Endothelial cell of umbilical vein (primary cell): ENCODE measurements around the gene NFATC3. TPM values are rescaled to one million over a fixed set of nuclear protein-coding genes. Genes with fewer than 3 reads are reported as not detected.

ENCODE experiments used
- BruUV-seq: library from RNA; stranded (reverse); fragments of 400-500 nt; replicated peaks from 2 replicates; lab custom pipeline; 2021; lab: Mats Ljungman, UMichigan
- CTCF ChIA-PET: fragments of 300-600, 350-600 bp; sonication (Branson Sonifier 250); formaldehyde crosslinking; loops from one replicate; lab custom pipeline; 2021; ENCODE audit warnings: antibody characterized with exemption, inconsistent platforms; lab: Charles Lee
- POLR2A ChIA-PET: fragments of 300-600, 350-600 bp; sonication (Branson Sonifier 250); formaldehyde crosslinking; loops from one replicate; lab custom pipeline; 2021; ENCODE audit warnings: antibody characterized with exemption, inconsistent platforms; lab: Charles Lee
- DNase-seq: peaks from one replicate; pipeline ENCODE4 v3.0.0-alpha.2; 2011; ENCODE audit warnings: low read depth, low spot score
- FAIRE-seq: peaks from 2 replicates; lab custom pipeline; 2011; peaks lifted over from hg19 to GRCh38; lab: Jason Lieb, UNC
- H2AFZ ChIP-seq: 2 replicates; pipeline ENCODE4 v1.6.0; 2012; ENCODE audit warnings: low read depth, low read length, control low read depth, inconsistent platforms
- H3K27ac ChIP-seq: 2 replicates; pipeline ENCODE4 v1.5.1; 2011; ENCODE audit warnings: low read depth, mild to moderate bottlenecking, control low read depth, low read length, moderate library complexity; ENCODE audit not compliant: insufficient read depth
- H3K27me3 ChIP-seq, 2 experiments: 2 replicates each; pipeline versions ENCODE4 v1.6.0 to v1.6.1; 2011; ENCODE audit warnings: low read length in 2 of 2, mixed read lengths in 1 of 2; ENCODE audit not compliant: control insufficient read depth in 2 of 2, insufficient read depth in 2 of 2
- H3K36me3 ChIP-seq, 2 experiments: 2 replicates in 1 of 2; 3 replicates in 1 of 2; pipeline ENCODE4 v1.5.1; 2011; ENCODE audit warnings: low read length in 2 of 2, mild to moderate bottlenecking in 1 of 2, moderate library complexity in 1 of 2; ENCODE audit not compliant: control insufficient read depth in 2 of 2, insufficient read depth in 2 of 2; ENCODE audit errors: extremely low read depth in 1 of 2
- H3K4me1 ChIP-seq: 3 replicates; pipeline ENCODE4 v1.5.1; 2011; ENCODE audit warnings: mild to moderate bottlenecking, low read length; ENCODE audit not compliant: control insufficient read depth, insufficient read depth; ENCODE audit errors: extremely low read depth
- H3K4me2 ChIP-seq: 2 replicates; pipeline ENCODE4 v1.6.1; 2011; ENCODE audit warnings: low read length, control low read depth, mixed read lengths; ENCODE audit not compliant: insufficient read depth
- H3K4me3 ChIP-seq, 3 experiments: fragments of 200-600 bp in 1 of 3; sonication (generic), shearing (Covaris generic) in 1 of 3; replicated peaks in 1 of 3; 2 replicates each; pipeline ENCODE4 v1.5.1; 2011 to 2016; ENCODE audit warnings: control low read depth in 3 of 3, low read length in 3 of 3, mild to moderate bottlenecking in 2 of 3, inconsistent platforms in 1 of 3, low read depth in 1 of 3, moderate library complexity in 1 of 3; ENCODE audit not compliant: insufficient read depth in 1 of 3
- H3K79me2 ChIP-seq: 2 replicates; pipeline ENCODE4 v1.6.0; 2012; ENCODE audit warnings: low read length, inconsistent platforms; ENCODE audit not compliant: control insufficient read depth, insufficient read depth
- H3K9ac ChIP-seq: replicated peaks from 2 replicates; pipeline ENCODE3; 2011; ENCODE audit warnings: low read length, control low read depth; ENCODE audit not compliant: insufficient read depth; ENCODE audit errors: extremely low read depth
- H3K9me1 ChIP-seq: replicated peaks from 3 replicates; pipeline ENCODE4 v1.6.0; 2011; ENCODE audit warnings: mild to moderate bottlenecking, low read length; ENCODE audit not compliant: control insufficient read depth, insufficient read depth; ENCODE audit errors: extremely low read depth
- H3K9me3 ChIP-seq: replicated peaks from 2 replicates; pipeline ENCODE4 v1.5.1; 2012; ENCODE audit warnings: low read length, inconsistent platforms; ENCODE audit not compliant: control insufficient read depth, insufficient read depth
- H4K20me1 ChIP-seq: replicated peaks from 2 replicates; pipeline ENCODE3; 2011; ENCODE audit warnings: mild to moderate bottlenecking, low read length; ENCODE audit not compliant: control insufficient read depth, insufficient read depth; ENCODE audit errors: extremely low read depth
- EZH2 ChIP-seq: IDR thresholded peaks from 2 replicates; pipeline ENCODE4 v1.6.1; 2012; ENCODE audit warnings: borderline replicate concordance, low read depth, mild to moderate bottlenecking, moderate library complexity, low read length, inconsistent platforms; ENCODE audit not compliant: severe bottlenecking
- FOS ChIP-seq: IDR thresholded peaks from 2 replicates; pipeline ENCODE4 v1.6.1; 2011; ENCODE audit warnings: mild to moderate bottlenecking, low read length, moderate library complexity, borderline replicate concordance; ENCODE audit not compliant: insufficient read depth
- MYC ChIP-seq: IDR thresholded peaks from one replicate; pipeline ENCODE4 v1.6.1; 2011; ENCODE audit warnings: mild to moderate bottlenecking, low read depth, low read length
- POLR2A ChIP-seq: IDR thresholded peaks from 2 replicates; pipeline ENCODE4 v1.6.1; 2012; ENCODE audit warnings: low read depth, mild to moderate bottlenecking, control low read depth, low read length
- dilution Hi-C: fragments of 300-500 bp; cut with MboI; formaldehyde crosslinking; loops from one replicate; pipeline ENCODE4 v1.15.0; 2019; ENCODE audit warnings: low sequenced_read_pairs; ENCODE audit not compliant: extremely low pct_ligation_motif_present
- intact Hi-C: fragments of 100-400 bp; cut with micrococcal nuclease; formaldehyde crosslinking; loops from one replicate; pipeline ENCODE4 v1.10.0; 2022
- polyA plus RNA-seq, 4 experiments: library from polyadenylated mRNA; depleted of rRNA in 3 of 4; stranded (reverse) in 3 of 4; unstranded in 1 of 4; fragments of >200 nt; gene quantifications; 2 replicates each; pipeline versions ENCODE4 v1.2.1 to v1.2.3, GENCODE V29; 2011 to 2012; ENCODE audit warnings: missing spikeins in 1 of 4
- total RNA-seq: library from RNA; stranded (reverse); gene quantifications from 2 replicates; pipeline ENCODE4 v1.2.3, GENCODE V29; 2021
- TF ChIP-seq, protein P1 (sequence below): IDR thresholded peaks from 2 replicates; pipeline ENCODE4 v1.6.1; 2011; ENCODE audit not compliant: insufficient read depth, insufficient read length

NFATC3 gene
- total and polyA plus RNA-seq, 2 donors (not counting 3 experiments of a cell fraction or from before 2014, with no cell fraction given), result 15.6 to 33.1 TPM

GRCh38 chr16:68086336-68086841 is 1.2 kb downstream of the NFATC3 start:
- TF ChIP-seq, protein P1, sequence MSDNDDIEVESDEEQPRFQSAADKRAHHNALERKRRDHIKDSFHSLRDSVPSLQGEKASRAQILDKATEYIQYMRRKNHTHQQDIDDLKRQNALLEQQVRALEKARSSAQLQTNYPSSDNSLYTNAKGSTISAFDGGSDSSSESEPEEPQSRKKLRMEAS, result no peak
- TF ChIP-seq EZH2 (no peak), FOS (no peak)
- FAIRE-seq, result peak; percentile 84
- peaks cover 22% of the 10 kb centered on the region for H3K4me1 ChIP-seq
- peak overlapping the region; percentile 3 for H2AFZ ChIP-seq
- peak overlapping the region; percentile 69 for H3K9ac ChIP-seq
- H3K4me2 ChIP-seq, result peak overlapping the region; percentile 91
- peaks cover 2% of the 10 kb centered on the region for H4K20me1 ChIP-seq
- peak; percentile 69 for DNase-seq
- no TSS peak for BruUV-seq
- no peaks in the 10 kb centered on the region for H3K9me3 ChIP-seq
- intact Hi-C loops, result loop anchor here (1.0 to 10.0 kb wide), 3 partner anchors 41 to 238 kb away; no protein-coding TSS in a partner anchor
- H3K27me3 ChIP-seq, result no peaks in the 10 kb centered on the region
- ChIA-PET CTCF (interaction anchor here (0.7 to 5.1 kb wide), 9 partner anchors 10 to 270 kb away, joined by 3 to 34 read pairs (median 4); no protein-coding TSS in a partner anchor), POLR2A (no interaction called here)
- H3K9me1 ChIP-seq, result no peaks in the 10 kb centered on the region
- H3K36me3 ChIP-seq, result no peaks in the 10 kb centered on the region
- peak overlapping the region; percentile 67 to 97 (median 89) for H3K4me3 ChIP-seq
- H3K27ac ChIP-seq, result peak overlapping the region; percentile 39
- peaks cover 52% of the 10 kb centered on the region for H3K79me2 ChIP-seq
- dilution Hi-C loops, result no loop called here

DNA sequence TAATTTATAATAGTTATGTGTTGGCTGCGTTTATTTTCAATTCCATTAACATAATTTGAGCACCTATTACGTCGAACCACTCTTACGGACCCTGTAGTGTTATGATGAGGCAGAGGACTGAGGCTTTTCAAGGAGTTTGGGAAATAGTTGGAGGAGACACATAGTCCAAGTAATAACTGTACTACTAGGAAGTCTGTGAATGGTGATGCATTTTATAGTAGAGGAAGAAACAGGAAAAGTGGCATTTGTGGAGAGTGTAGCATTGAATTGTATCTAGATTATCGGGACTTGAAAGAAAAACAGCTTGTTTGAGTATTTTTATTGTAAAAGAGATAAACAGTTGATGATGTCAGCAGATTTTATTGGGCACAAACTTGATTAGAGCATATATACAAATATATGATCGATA is 1.7 kb downstream of the NFATC3 start:
- TF ChIP-seq EZH2 (no peak), MYC (no peak), POLR2A (no peak)
- Histone ChIP-seq H3K9me3 (no peaks in the 10 kb centered on the region), H3K4me2 (peak overlapping the region; percentile 91), H3K27ac (peak overlapping the region; percentile 39), H4K20me1 (peaks cover 2% of the 10 kb centered on the region), H2AFZ (peak overlapping the region; percentile 3), H3K9ac (peak overlapping the region; percentile 69), H3K36me3 (no peaks in the 10 kb centered on the region), H3K27me3 (no peaks in the 10 kb centered on the region), H3K9me1 (no peaks in the 10 kb centered on the region), H3K4me1 (peaks cover 25% of the 10 kb centered on the region), H3K79me2 (peaks cover 57% of the 10 kb centered on the region), H3K4me3 (peak overlapping the region; percentile 67 to 97 (median 89))
- POLR2A ChIA-PET, result no interaction called here
- CTCF ChIA-PET, result interaction anchor here (0.7 to 5.1 kb wide), 8 partner anchors 9 to 270 kb away, joined by 3 to 34 read pairs (median 4); no protein-coding TSS in a partner anchor
- DNase-seq, result no peak
- TSS peak; percentile 20 for BruUV-seq
- intact Hi-C loops (loop anchor here (1.0 to 10.0 kb wide), 3 partner anchors 40 to 238 kb away; no protein-coding TSS in a partner anchor), dilution Hi-C loops (no loop called here)
- FAIRE-seq, result peak; percentile 46
